Activated CD8-positive, alpha-beta T cell treated with anti-CD3 and anti-CD28 coated beads, Interleukin-2, amount 10 ng/mL, durations not matched to agents 7 days and 5 days (primary cell): ENCODE results near the gene PLEK2. TPM values are rescaled to one million over a fixed set of nuclear protein-coding genes. Genes with fewer than 3 reads are reported as not detected.
"Not testable (repeated sequence)": the region's sequence is repeated elsewhere in the genome, so short reads cannot be mapped to it uniquely, and the experiment has no call there.

ENCODE experiments used
- ATAC-seq: fragments of 150-1000 bp; cut with Tn5 transposase; one replicate; pipeline ENCODE4 v1.10.0; 2021; ENCODE audit warnings: moderate library complexity
- CTCF ChIA-PET: fragments of 350-600 bp; sonication (Branson Sonifier 250); formaldehyde crosslinking; loops from one replicate; lab custom pipeline; 2021; ENCODE audit warnings: antibody characterized with exemption; lab: Charles Lee
- POLR2A ChIA-PET: fragments of 350-600 bp; sonication (Branson Sonifier 250); formaldehyde crosslinking; loops from one replicate; lab custom pipeline; 2021; ENCODE audit warnings: antibody characterized with exemption; lab: Charles Lee
- DNase-seq: peaks from one replicate; pipeline ENCODE4 v3.0.0-alpha.2; 2020
- H3K27ac Mint-ChIP-seq: one replicate; pipeline ENCODE4 v1.8.0; 2021; ENCODE audit warnings: mild to moderate bottlenecking, mixed read lengths
- H3K27me3 Mint-ChIP-seq: one replicate; pipeline ENCODE4 v1.8.0; 2021; ENCODE audit warnings: low read depth, mixed read lengths
- H3K36me3 Mint-ChIP-seq: one replicate; pipeline ENCODE4 v1.8.0; 2021; ENCODE audit warnings: low read depth, mixed read lengths
- H3K4me1 Mint-ChIP-seq: one replicate; pipeline ENCODE4 v1.8.0; 2021; ENCODE audit warnings: low read depth, mixed read lengths
- H3K4me3 Mint-ChIP-seq: one replicate; pipeline ENCODE4 v1.8.0; 2021; ENCODE audit warnings: mild to moderate bottlenecking, mixed read lengths
- H3K9me3 Mint-ChIP-seq: one replicate; pipeline ENCODE4 v1.8.0; 2022; ENCODE audit warnings: mixed read lengths; ENCODE audit not compliant: insufficient read depth
- total RNA-seq, 2 experiments: library from RNA; stranded (reverse); gene quantifications; one replicate each; pipeline ENCODE4 v1.2.3, GENCODE V29; 2021

Gene PLEK2, protein sequence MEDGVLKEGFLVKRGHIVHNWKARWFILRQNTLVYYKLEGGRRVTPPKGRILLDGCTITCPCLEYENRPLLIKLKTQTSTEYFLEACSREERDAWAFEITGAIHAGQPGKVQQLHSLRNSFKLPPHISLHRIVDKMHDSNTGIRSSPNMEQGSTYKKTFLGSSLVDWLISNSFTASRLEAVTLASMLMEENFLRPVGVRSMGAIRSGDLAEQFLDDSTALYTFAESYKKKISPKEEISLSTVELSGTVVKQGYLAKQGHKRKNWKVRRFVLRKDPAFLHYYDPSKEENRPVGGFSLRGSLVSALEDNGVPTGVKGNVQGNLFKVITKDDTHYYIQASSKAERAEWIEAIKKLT
- not detected for total RNA-seq

GRCh38 chr14:67411820-67412421, at the start of gene PLEK2:
TSS of gene PLEK2 (minus strand) at chr14:67412165. CDS start at chr14:67412059, 106 bp downstream.
- Mint-ChIP-seq H3K4me1 (peaks cover 20% of the 10 kb centered on the region), H3K9me3 (no peaks in the 10 kb centered on the region), H3K36me3 (no peaks in the 10 kb centered on the region), H3K4me3 (peak within 1 kb of the TSS; percentile 40), H3K27me3 (peaks cover 27% of the 10 kb centered on the region), H3K27ac (no peak within 1 kb of the TSS)
- ChIA-PET POLR2A (interaction anchor here (0.6 kb wide), 1 partner anchor 246 kb away, joined by 4 read pairs; no protein-coding TSS in a partner anchor), CTCF (no interaction called here)
- DNase-seq (peak; percentile 40), ATAC-seq (peak; percentile 74)

DNA sequence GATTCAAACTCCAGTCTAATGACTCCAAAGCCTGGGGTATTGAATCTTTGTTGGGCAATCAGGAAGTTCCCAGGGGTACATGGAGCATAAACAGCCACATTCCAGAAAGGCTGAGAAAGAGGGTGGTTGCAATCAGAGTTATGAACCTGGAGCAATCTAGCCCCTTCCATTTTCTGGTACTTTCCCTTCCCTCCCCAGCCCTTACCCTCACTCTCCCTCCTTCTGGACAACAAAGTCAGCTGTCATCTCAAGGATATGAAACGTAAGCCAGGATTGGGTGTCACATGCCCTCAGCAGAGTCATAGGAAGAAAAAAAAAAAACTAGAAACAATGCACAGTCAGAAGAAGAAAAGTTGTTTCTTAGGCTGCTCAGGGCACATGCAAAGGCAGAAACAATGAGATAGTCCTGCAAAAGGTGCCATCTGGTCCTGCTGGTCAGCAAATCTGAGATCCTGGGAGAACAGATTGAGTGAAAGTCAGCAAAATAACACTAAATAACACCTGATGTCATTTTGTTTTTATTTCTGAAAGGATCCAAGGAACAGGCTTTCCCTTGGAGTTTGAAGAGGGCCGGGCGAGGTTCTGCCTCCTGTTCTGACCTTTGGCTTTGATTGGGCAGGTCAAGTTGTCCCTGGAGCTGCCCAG, 49.5 kb upstream of the PLEK2 start:
- Mint-ChIP-seq H3K4me3 (no peak overlapping the region), H3K27ac (no peak overlapping the region), H3K36me3 (no peaks in the 10 kb centered on the region), H3K27me3 (peaks cover 21% of the 10 kb centered on the region), H3K9me3 (no peaks in the 10 kb centered on the region), H3K4me1 (peaks cover 21% of the 10 kb centered on the region)
- ChIA-PET CTCF (interaction anchor here (0.9 to 1.7 kb wide), 2 partner anchors 33 to 110 kb away, joined by 3 to 5 read pairs; no protein-coding TSS in a partner anchor), POLR2A (no interaction called here)
- DNase-seq: no peak
- ATAC-seq: no peak

DNA sequence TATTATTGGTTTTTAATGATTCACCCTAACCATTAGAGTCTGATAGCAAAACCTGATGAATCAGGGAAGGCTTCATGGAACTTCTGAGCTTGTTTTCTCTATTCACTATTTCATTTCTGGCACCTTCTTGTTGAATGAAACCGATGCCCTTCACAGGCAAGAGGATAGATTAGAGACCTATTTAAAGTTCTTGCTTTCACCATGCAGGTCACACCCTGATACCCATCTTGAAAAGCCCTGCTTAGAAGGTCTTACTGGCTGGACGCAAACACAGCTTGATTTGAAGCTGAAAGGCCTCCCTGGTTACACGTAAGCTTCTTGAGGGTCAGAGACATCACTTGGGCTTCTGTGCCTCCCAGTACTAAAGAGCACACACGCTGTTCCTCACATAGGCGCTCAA, 47.4 kb upstream of the PLEK2 start:
- H3K9me3 Mint-ChIP-seq: no peaks in the 10 kb centered on the region
- peaks cover 8% of the 10 kb centered on the region for H3K4me1 Mint-ChIP-seq
- DNase-seq: no peak
- CTCF ChIA-PET: interaction anchor here (1.0 kb wide), 1 partner anchor 34 kb away, joined by 3 read pairs; no protein-coding TSS in a partner anchor
- ATAC-seq: no peak
- H3K4me3 Mint-ChIP-seq: no peak overlapping the region
- POLR2A ChIA-PET: no interaction called here
- no peak overlapping the region for H3K27ac Mint-ChIP-seq
- H3K27me3 Mint-ChIP-seq: peaks cover 16% of the 10 kb centered on the region
- H3K36me3 Mint-ChIP-seq: no peaks in the 10 kb centered on the region

DNA sequence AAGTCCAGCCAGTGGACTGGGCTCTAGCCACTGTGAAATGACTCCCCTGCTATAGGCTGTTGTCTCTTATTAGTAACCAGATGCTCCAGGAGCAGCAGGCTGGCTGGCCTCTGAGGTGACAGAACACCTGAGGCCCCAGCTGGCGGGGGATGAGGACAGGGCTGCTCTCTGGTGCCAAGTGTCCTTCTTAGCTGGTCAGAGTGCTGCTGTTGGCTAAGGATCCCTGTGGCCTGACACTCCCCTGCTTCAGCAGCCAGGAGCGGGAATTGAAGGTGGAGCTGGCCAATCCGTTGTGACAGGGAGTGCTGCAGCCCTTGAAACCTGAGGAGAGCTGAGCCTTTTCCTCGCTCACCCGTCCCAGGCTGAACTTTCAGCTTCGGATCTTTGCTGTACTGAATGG, 45.8 kb upstream of the PLEK2 start:
- ATAC-seq (no peak), DNase-seq (no peak)
- Mint-ChIP-seq H3K4me1 (no peaks in the 10 kb centered on the region), H3K27ac (no peak overlapping the region), H3K4me3 (no peak overlapping the region), H3K9me3 (no peaks in the 10 kb centered on the region), H3K27me3 (peaks cover 16% of the 10 kb centered on the region), H3K36me3 (no peaks in the 10 kb centered on the region)
- CTCF ChIA-PET: interaction anchor here (1.7 kb wide), 1 partner anchor 11 kb away, joined by 6 read pairs; no protein-coding TSS in a partner anchor
- POLR2A ChIA-PET: no interaction called here

- H3K9me3 Mint-ChIP-seq: no peaks in the 10 kb centered on the region
- ATAC-seq (no peak), DNase-seq (no peak)
- H3K4me1 Mint-ChIP-seq: no peaks in the 10 kb centered on the region
- H3K4me3 Mint-ChIP-seq: no peak overlapping the region
- peaks cover 20% of the 10 kb centered on the region for H3K27me3 Mint-ChIP-seq
- H3K27ac Mint-ChIP-seq: no peak overlapping the region
- POLR2A ChIA-PET: no interaction called here
- H3K36me3 Mint-ChIP-seq: no peaks in the 10 kb centered on the region
- CTCF ChIA-PET: interaction anchor here (0.9 to 1.7 kb wide), 2 partner anchors 10 to 29 kb away, joined by 3 to 6 read pairs; no protein-coding TSS in a partner anchor
Measured at GRCh38 chr14:67456732-67457131, 44.8 kb upstream of the PLEK2 start.

- Mint-ChIP-seq H3K27ac (no peak overlapping the region), H3K4me3 (no peak overlapping the region), H3K9me3 (no peaks in the 10 kb centered on the region), H3K27me3 (peaks cover 17% of the 10 kb centered on the region), H3K4me1 (no peaks in the 10 kb centered on the region), H3K36me3 (no peaks in the 10 kb centered on the region)
- ATAC-seq (no peak), DNase-seq (no peak)
- ChIA-PET CTCF (interaction anchor here (0.5 kb wide), 1 partner anchor 81 kb away, joined by 3 read pairs; no protein-coding TSS in a partner anchor), POLR2A (no interaction called here)
Measured at GRCh38 chr14:67453575-67454300, 41.8 kb upstream of the PLEK2 start.

GRCh38 chr14:67451667-67452066, 39.7 kb upstream of the PLEK2 start:
- H3K4me1 Mint-ChIP-seq, H3K4me3 Mint-ChIP-seq, DNase-seq, H3K27ac Mint-ChIP-seq, H3K36me3 Mint-ChIP-seq, H3K9me3 Mint-ChIP-seq, POLR2A ChIA-PET, CTCF ChIA-PET, ATAC-seq: not testable (repeated sequence)
- peaks cover 19% of the 10 kb centered on the region for H3K27me3 Mint-ChIP-seq

GRCh38 chr14:67449096-67449495, 37.1 kb upstream of the PLEK2 start:
- no peaks in the 10 kb centered on the region for H3K4me1 Mint-ChIP-seq
- ATAC-seq (no peak), DNase-seq (no peak)
- no peaks in the 10 kb centered on the region for H3K36me3 Mint-ChIP-seq
- peaks cover 27% of the 10 kb centered on the region for H3K27me3 Mint-ChIP-seq
- ChIA-PET POLR2A (no interaction called here), CTCF (interaction anchor here (0.9 kb wide), 1 partner anchor 21 kb away, joined by 3 read pairs; no protein-coding TSS in a partner anchor)
- H3K9me3 Mint-ChIP-seq: no peaks in the 10 kb centered on the region
- no peak overlapping the region for H3K4me3 Mint-ChIP-seq
- no peak overlapping the region for H3K27ac Mint-ChIP-seq

DNA sequence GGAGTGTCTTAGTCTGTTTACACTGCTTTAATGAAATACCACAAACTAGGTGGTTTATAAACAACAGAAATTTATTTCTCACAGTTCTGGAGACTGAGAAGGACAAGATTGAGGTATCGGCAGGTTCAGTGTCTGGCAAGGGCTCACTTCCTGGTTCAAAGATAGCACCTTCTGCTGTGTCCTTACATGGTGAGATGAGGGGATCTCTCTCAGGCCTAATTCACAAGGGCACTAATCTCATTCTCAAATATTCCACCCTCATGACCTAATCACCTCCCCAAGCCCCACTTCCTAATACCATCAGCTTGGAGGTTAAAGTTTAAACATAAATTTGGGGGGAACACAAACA, 35.0 kb upstream of the PLEK2 start:
- H3K27ac Mint-ChIP-seq: no peak overlapping the region
- H3K9me3 Mint-ChIP-seq: no peaks in the 10 kb centered on the region
- H3K4me3 Mint-ChIP-seq: no peak overlapping the region
- ATAC-seq (no peak), DNase-seq (no peak)
- H3K4me1 Mint-ChIP-seq: no peaks in the 10 kb centered on the region
- H3K36me3 Mint-ChIP-seq: no peaks in the 10 kb centered on the region
- H3K27me3 Mint-ChIP-seq: peaks cover 32% of the 10 kb centered on the region
- ChIA-PET CTCF (interaction anchor here (1.6 to 2.2 kb wide), 3 partner anchors 10 to 125 kb away, joined by 6 to 7 read pairs (median 6); no protein-coding TSS in a partner anchor), POLR2A (no interaction called here)

GRCh38 chr14:67446371-67447032, 34.5 kb upstream of the PLEK2 start:
- Mint-ChIP-seq H3K4me1 (no peaks in the 10 kb centered on the region), H3K27me3 (peaks cover 29% of the 10 kb centered on the region), H3K27ac (no peak overlapping the region), H3K4me3 (no peak overlapping the region), H3K36me3 (no peaks in the 10 kb centered on the region), H3K9me3 (no peaks in the 10 kb centered on the region)
- POLR2A ChIA-PET: no interaction called here
- no peak for DNase-seq
- CTCF ChIA-PET: interaction anchor here (0.9 to 2.2 kb wide), 3 partner anchors 11 to 125 kb away, joined by 3 to 6 read pairs (median 4); no protein-coding TSS in a partner anchor
- ATAC-seq: no peak

- peaks cover 29% of the 10 kb centered on the region for H3K27me3 Mint-ChIP-seq
- DNase-seq (no peak), ATAC-seq (no peak)
- no peaks in the 10 kb centered on the region for H3K4me1 Mint-ChIP-seq
- ChIA-PET POLR2A (no interaction called here), CTCF (interaction anchor here (0.8 to 0.9 kb wide), 2 partner anchors 17 to 127 kb away, joined by 4 to 5 read pairs; no protein-coding TSS in a partner anchor)
- H3K27ac Mint-ChIP-seq: no peak overlapping the region
- no peak overlapping the region for H3K4me3 Mint-ChIP-seq
- H3K36me3 Mint-ChIP-seq: no peaks in the 10 kb centered on the region
- no peaks in the 10 kb centered on the region for H3K9me3 Mint-ChIP-seq
Measured at GRCh38 chr14:67444395-67444794, 32.4 kb upstream of the PLEK2 start.
